Epithelial cell of proximal tubule (primary cell): ENCODE measurements around the gene GBX2. TPM values are rescaled to one million over a fixed set of nuclear protein-coding genes. Genes with fewer than 3 reads are reported as not detected.
A peak's percentile ranks its signal among the peaks of the same experiment; 100 is the strongest.

ENCODE experiments used
- DNase-seq: peaks from one replicate; pipeline ENCODE4 v3.0.0-alpha.2; 2011; ENCODE audit warnings: low read depth
- H3K4me3 ChIP-seq: 2 replicates; pipeline ENCODE4 v1.5.1; 2011; ENCODE audit warnings: low read depth, mild to moderate bottlenecking, low read length
- CTCF ChIP-seq: conservative IDR thresholded peaks from 2 replicates; pipeline ENCODE4 v1.5.1; 2012; ENCODE audit warnings: low read depth, mild to moderate bottlenecking, low read length
- total RNA-seq: library from RNA; depleted of rRNA; stranded (reverse); fragments of >200 nt; gene quantifications from 2 replicates; pipeline ENCODE4 v1.2.3, GENCODE V29; 2015

GBX2 gene
- 3.3 and 4.8 TPM in 2 replicates for total RNA-seq

DNA sequence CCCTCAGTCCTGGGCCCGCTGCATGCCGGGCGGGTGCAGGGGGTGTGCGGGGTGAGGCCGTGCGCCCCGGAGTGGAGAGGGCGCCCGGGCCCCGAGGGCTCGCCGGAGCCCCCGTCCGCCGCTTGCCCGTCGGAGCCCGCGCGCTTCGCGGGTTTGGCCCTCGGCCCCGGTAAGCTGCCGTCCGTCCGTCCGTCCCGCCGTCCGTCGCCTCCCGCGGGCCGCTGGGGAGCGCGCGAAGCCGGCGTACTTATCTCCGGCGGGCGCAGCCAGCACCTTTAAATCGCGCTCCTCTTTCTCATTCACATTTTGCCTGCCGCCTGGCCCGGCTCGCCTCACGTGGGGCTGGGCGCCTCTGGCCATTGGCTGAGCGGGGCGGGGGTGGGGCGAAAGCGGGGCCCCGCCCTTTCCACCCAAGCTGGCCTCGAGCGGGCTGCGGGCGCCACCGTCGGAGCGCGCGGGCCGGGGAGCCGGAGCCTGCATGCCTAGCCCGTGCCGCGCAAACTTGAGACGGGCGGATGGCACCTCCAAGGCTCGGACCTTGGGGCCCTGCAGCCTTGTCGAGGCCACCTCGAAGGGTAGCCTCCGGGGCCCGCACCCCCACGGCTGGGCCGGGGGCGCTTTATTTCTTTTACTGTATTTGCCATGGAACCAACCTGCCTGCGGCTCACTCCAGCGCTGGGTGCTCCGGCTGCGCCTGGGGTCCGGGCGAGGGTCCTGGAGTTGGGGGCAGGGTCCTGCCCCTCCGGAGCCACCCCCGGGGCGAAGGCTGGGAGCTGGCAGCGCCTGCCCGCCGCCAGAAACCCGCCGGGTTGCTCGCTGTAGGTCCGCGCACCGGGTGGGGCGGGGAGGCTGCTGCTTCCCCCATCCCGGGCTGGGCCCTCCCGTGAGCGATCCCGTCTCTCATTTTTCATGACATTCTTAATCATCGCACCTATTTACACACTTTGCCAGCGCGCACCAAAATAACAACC, at the start of gene GBX2:
Gene GBX2 (minus strand): TSS at position 277 of the 971 bp plus-strand sequence. CDS start 415 bp downstream, outside the sequence.
- no peak for TF ChIP-seq CTCF
- peak within 1 kb of the TSS; percentile 45 for H3K4me3 ChIP-seq
- DNase-seq, result no peak

DNA sequence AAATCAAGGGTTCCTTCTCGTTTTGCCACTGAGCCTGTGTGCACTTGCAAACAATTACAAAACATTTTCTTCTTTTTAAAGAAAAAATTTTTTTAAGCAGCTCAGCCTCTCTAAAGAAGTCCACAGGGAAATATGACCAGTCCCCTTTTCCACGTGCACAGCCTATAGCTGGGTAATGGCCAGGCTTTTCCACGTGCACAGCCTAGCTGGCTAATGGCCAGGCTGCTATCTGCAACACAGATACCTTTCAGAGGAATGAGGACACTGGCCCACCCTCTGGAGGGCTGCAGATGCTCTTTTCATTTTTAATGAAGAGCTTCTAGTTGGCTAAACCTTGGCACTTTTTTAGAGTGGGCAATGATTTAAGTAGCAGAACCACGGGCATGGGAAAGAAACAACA, 49.7 kb upstream of the GBX2 start:
- TF ChIP-seq CTCF, result no peak
- H3K4me3 ChIP-seq, result no peak overlapping the region
- no peak for DNase-seq

DNA sequence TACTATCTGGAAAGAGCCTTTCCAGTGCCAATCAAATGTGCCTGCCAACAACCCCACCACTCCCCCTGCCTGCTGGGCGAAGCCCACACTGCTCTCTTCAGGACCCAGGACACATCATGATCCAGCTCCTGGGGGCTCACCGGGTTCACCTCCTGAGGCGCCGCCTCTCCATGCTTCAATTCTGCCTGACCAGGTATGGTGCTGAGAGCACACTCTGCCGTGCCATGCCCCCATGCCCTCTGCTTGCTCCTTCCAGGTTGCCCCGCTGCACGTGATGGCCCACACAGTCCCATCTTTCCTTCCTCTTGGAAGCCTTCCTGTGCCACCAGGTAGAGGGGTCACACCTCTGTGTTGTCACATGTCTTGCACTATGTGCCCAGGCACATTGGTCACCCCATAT, 48.5 kb upstream of the GBX2 start:
- no peak for DNase-seq
- no peak for TF ChIP-seq CTCF
- H3K4me3 ChIP-seq, result no peak overlapping the region

- DNase-seq, result no peak
- no peak overlapping the region for H3K4me3 ChIP-seq
- no peak for TF ChIP-seq CTCF
These were observed 47.7 kb upstream of the GBX2 start for GRCh38 chr2:236215761-236216333.

DNA sequence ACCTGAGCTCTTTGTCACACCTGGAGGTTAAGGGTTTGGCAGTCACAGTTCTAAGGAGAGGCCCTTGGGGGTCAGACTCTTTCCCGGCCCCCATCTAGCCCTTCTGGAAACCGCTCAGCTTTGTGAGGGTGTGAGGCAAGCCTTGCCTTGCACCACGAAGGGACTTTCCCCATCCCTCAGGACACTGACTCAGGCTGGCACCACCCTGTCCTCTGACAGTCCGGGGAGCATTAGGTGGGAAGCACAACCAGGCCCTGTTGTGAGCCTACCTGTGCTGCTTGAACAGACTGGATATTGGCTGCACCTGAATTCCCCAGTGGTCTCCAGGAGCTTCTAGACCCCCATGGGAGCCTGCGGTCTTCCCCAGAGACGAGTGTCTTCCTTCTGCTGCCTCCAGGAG, 47.0 kb upstream of the GBX2 start:
- TF ChIP-seq CTCF, result no peak
- no peak overlapping the region for H3K4me3 ChIP-seq
- DNase-seq, result no peak

DNA sequence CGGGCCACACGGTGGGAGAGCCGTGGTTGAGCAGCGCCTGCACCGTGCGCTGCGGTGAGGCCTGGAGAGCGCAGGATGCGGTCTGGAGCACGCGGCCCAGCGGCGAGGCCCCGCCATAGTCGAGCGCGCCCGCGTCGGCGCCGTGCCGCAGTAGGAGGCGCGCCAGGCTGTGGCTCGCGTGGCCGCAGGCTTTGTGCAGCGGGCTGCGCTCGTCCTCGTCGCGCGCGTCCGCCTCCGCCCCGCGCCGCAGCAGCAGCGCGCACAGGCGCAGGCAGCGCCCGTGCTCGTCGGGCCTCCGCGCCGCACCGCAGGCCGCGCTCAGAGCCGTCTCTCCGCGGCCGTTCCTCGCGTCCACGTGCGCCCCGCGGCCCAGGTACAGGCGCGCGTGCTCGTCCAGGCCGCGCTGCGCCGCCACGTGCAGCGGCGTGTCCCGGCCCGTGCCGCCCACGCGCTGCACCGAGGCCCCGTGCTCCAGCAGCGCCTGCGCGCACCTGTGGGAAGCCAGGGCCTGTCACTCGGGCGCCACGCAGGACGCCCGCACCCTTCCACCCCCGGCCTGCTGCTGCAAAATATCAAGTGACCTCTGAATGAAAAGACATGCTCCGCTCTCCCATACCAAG, 46.3 kb upstream of the GBX2 start:
- H3K4me3 ChIP-seq, result no peak overlapping the region
- TF ChIP-seq CTCF, result no peak
- no peak for DNase-seq
